Stomach smooth muscle (tissue), 2 donors: ENCODE measurements around the gene FAM114A1.
"Not testable (repeated sequence)": the region's sequence is repeated elsewhere in the genome, so short reads cannot be mapped to it uniquely, and the experiment has no call there.

Source experiments
- H3K27ac ChIP-seq: one replicate; pipeline ENCODE4 v1.7.0; 2013; ENCODE audit warnings: mild to moderate bottlenecking, low read length, inconsistent platforms
- H3K27me3 ChIP-seq, 2 donors: one replicate each; pipeline ENCODE4 v1.7.0; 2013; ENCODE audit warnings: low read length in 2 of 2; ENCODE audit not compliant: insufficient read depth in 2 of 2, control insufficient read depth in 1 of 2
- H3K36me3 ChIP-seq, 2 donors: one replicate each; pipeline ENCODE4 v1.7.0; 2013; ENCODE audit warnings: low read length in 2 of 2; ENCODE audit not compliant: control insufficient read depth in 2 of 2, insufficient read depth in 2 of 2
- H3K4me1 ChIP-seq: one replicate; pipeline ENCODE4 v1.7.0; 2013; ENCODE audit warnings: low read length; ENCODE audit not compliant: control insufficient read depth, insufficient read depth
- H3K4me3 ChIP-seq, 2 donors: one replicate each; pipeline ENCODE4 v1.7.0; 2013; ENCODE audit warnings: low read length in 2 of 2
- H3K9ac ChIP-seq, 2 donors: one replicate each; pipeline ENCODE4 v1.7.0; 2013; ENCODE audit warnings: low read length in 2 of 2, mild to moderate bottlenecking in 1 of 2
- H3K9me3 ChIP-seq, 2 donors: one replicate each; pipeline ENCODE4 v1.7.0; 2013; ENCODE audit warnings: low read length in 2 of 2; ENCODE audit not compliant: control insufficient read depth in 2 of 2
- donor health status: healthy.
- donor health status: Pancreatic carcinoma.

The FAM114A1 gene

DNA sequence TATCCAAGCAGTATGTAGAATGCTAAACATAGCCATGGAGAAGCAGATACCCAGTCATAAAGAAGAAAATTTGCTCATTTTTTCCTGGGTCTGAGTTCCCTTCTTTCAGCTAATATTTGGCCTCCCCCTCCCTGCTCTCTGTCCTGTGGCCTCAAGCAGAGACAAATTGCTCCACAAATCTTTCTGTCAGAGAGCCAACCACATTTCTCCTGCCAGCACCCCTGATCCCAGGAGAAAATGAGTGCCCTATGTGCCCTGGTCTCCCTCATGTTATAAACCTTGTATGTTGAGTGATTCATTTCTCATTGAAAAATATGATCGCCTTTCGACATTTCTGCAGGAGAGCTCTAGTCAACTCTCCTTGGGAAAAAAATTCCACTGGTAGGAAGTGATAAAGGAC is 82.6 kb downstream of the FAM114A1 start:
- Histone ChIP-seq H3K9me3 (no peaks in the 10 kb centered on the region), H3K27me3 (no peaks in the 10 kb centered on the region), H3K27ac (peak overlapping the region; percentile 79), H3K36me3 (peaks cover 0 to 2% of the 10 kb centered on the region in 2 donors), H3K4me3 (no peak overlapping the region), H3K4me1 (peaks cover 21% of the 10 kb centered on the region), H3K9ac (peak overlapping the region in 1 of 2 donors; percentile 60)

DNA sequence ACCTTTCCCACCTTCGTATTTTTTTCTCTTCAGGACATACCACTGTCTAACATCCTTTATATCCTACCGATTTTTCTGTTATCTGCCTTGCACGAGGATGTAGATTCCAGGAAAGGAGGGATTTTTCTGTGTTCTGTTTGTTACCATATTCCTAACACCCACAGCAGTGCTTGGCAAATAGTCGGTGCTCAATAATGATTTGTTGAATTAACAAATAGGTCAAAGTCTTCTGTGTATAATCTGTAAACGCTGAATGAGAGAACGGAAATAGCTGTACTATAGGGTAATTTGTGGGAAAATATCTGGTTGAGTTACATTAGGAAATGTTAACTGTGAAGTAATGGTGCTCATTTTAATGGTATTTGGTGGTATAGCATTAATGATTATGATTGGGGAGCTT is 83.1 kb downstream of the FAM114A1 start:
- Histone ChIP-seq H3K27ac (no peak overlapping the region), H3K4me1 (peaks cover 21% of the 10 kb centered on the region)

DNA sequence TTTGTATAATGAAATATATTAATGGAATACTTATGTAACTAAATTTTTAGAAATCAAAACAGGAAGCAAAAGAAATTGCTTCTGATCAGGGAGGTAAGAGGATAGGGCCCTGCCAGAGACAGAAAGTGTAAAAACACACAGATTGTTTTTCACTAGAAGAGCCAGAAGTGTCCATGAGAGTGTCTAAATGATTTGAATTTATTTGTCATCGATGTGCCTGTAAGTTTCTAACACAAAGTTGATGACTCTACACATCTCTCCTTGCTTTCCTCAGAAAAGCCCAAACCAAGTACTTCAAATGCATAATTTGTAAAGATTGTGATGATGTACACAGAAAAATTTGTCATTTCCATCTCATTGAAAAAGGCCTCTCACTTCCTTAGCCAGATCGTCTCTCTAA is 84.0 kb downstream of the FAM114A1 start:
- no peak overlapping the region for H3K4me3 ChIP-seq
- H3K9me3 ChIP-seq, result no peaks in the 10 kb centered on the region
- no peak overlapping the region for H3K9ac ChIP-seq
- no peaks in the 10 kb centered on the region for H3K36me3 ChIP-seq
- H3K4me1 ChIP-seq, result peaks cover 18% of the 10 kb centered on the region
- H3K27ac ChIP-seq, result no peak overlapping the region
- H3K27me3 ChIP-seq, result no peaks in the 10 kb centered on the region

More for the DNA sequence above, 83.1 kb downstream of the FAM114A1 start:
- Histone ChIP-seq H3K9me3 (no peaks in the 10 kb centered on the region), H3K36me3 (no peaks in the 10 kb centered on the region), H3K4me3 (no peak overlapping the region), H3K9ac (no peak overlapping the region), H3K27me3 (no peaks in the 10 kb centered on the region)

DNA sequence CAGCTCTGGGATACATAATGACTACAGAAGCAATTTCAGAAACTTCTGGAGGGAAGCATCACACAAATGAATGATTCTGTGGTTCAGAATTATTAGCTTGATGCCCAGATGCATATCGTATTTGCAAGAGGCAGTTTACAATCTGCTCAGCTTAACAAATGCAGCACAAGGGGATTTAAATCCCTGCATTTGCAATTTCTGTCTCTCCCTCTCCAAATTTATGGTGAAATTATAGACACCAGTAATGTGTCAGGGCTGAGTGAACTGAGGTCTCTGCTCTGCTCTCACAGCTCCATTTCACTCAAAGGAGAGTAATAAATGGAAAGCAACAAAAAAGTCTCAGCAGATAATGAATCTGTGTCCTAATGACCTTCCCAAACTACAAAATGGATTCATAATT is 84.4 kb downstream of the FAM114A1 start:
- Histone ChIP-seq H3K4me3 (no peak overlapping the region), H3K27ac (no peak overlapping the region), H3K36me3 (no peaks in the 10 kb centered on the region), H3K9me3 (no peaks in the 10 kb centered on the region), H3K9ac (no peak overlapping the region), H3K4me1 (peaks cover 16% of the 10 kb centered on the region), H3K27me3 (no peaks in the 10 kb centered on the region)

DNA sequence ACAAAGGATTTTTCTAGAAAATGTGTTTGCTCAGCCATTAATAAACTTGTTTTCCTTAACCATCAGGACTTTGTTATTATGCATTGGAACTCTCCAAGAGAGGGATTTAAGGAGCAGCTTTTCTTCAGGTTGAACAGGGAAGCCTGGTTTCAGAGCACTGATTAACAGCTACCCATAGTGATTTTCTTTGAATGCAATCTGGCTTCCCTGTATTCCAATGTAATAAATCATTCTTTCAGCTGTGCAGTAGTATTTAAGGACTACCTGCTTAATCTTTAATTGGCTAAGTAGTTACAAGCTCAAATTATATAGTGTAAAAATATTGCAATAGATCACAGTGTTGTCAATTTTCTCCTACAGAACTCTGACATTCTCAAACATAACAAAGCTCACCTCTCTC is 87.1 kb downstream of the FAM114A1 start:
- Histone ChIP-seq H3K27me3 (no peaks in the 10 kb centered on the region), H3K9me3 (no peaks in the 10 kb centered on the region), H3K27ac (no peak overlapping the region), H3K9ac (no peak overlapping the region), H3K4me3 (no peak overlapping the region), H3K36me3 (no peaks in the 10 kb centered on the region), H3K4me1 (peaks cover 9% of the 10 kb centered on the region)

DNA sequence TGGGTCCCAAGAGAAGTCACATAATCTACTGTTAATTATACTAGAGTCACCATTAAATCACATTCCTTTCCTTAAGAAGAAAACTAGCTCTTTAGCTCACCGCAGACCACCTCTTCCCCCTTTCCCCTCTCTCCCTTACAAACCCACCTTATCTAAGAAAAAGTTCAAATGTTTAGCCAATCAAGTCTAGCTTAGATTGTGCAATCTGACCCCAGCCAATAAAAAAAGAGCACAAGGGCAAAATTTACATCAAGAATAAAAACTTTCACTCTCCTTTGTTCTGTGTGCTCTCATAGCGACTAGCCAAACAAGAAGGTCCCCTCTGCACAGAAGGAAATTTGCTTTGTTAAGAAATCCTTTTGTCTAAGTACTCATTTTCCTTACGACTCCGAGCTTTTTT is 88.4 kb downstream of the FAM114A1 start:
- no peaks in the 10 kb centered on the region for H3K9me3 ChIP-seq
- peaks cover 4% of the 10 kb centered on the region for H3K4me1 ChIP-seq
- no peak overlapping the region for H3K9ac ChIP-seq
- no peaks in the 10 kb centered on the region for H3K36me3 ChIP-seq
- H3K27me3 ChIP-seq, result no peaks in the 10 kb centered on the region
- no peak overlapping the region for H3K27ac ChIP-seq
- no peak overlapping the region for H3K4me3 ChIP-seq

DNA sequence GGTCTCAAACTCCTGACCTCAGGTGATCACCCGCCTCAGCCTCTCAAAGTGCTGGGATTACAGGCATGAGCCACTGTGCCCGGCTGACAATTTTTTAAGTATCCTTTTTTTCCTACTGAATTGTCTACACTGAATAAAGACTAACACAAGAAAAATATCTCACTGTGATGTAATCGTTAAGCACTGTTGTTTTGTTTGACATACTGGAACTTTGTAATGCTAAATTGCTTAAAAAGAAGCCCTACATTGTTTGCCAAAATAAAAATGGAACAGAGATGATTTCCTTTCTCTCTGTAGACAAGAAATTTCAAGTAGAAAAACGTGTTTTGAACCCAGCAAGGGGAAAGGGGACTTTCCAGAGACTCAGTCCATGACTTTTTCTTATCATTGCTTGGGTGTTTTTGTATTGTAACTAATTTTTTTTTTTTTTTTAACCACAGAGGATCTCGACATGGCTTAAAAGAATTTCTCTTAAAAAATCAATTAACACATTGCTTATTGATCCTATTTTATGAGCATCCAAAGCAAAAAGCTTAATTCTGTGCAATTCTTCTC is 89.7 kb downstream of the FAM114A1 start:
- Histone ChIP-seq H3K27ac (no peak overlapping the region), H3K4me3 (no peak overlapping the region), H3K9me3 (no peaks in the 10 kb centered on the region)

DNA sequence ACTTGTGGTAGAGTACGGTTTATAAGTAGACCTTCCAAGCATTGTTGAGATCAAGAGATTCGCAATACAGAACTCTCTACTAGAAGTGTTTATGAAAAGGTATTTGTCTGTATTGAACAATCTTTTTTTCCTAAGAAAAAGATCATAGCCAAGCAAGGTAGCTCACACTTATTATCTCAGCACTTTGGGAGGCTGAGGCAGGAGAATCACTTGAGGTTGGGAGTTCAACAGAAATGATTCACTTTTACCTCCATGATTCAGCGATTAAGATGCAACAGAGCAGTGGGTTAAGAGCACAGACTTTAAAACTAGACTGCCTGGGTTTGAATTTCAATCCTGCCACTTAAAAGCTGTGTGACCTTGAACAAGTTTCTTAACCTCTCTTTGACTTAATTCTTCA is 90.3 kb downstream of the FAM114A1 start:
- Histone ChIP-seq H3K9ac (no peak overlapping the region), H3K9me3 (no peaks in the 10 kb centered on the region), H3K27me3 (no peaks in the 10 kb centered on the region), H3K36me3 (no peaks in the 10 kb centered on the region), H3K4me1 (peaks cover 4% of the 10 kb centered on the region), H3K27ac (no peak overlapping the region), H3K4me3 (no peak overlapping the region)

More for the DNA sequence above, 89.7 kb downstream of the FAM114A1 start:
- no peaks in the 10 kb centered on the region for H3K27me3 ChIP-seq
- no peak overlapping the region for H3K9ac ChIP-seq
- H3K4me1 ChIP-seq, result peaks cover 4% of the 10 kb centered on the region
- H3K36me3 ChIP-seq, result no peaks in the 10 kb centered on the region

DNA sequence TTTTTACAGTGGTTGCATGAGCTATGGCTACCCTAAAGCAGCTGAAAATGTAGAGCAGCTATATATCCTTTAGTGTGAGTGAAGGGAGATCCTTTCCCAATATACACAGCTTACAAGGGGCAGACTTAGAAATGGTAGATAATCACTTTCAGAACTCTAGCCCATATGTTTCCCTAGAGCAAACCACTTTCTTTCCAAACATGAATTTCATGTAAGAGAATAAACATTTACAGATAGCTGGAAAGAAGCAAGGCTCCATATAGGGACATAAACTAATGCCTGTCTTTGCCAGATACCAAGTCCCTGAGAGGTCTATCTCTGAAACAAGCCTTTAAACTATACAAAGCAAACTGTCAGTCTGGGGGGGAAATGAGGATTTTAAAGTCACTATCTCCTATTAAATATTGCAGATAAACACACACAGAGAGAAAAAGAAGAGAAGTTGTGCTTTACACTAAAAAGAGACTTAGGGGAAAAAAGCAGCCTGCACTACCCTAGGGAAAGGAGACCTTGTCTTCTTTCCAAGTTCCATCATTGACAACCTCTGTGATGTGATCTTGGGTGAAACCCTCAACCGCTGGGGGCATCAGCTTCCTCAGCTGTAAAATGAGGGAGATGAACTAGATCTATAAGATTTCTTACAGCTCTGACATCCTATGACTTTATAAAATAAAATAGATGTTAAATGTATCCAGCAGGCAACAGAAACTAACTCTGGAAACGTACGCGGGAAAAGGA is 91.0 kb downstream of the FAM114A1 start:
- peak overlapping the region in 1 of 2 donors; percentile 3 for H3K4me3 ChIP-seq
- H3K9ac ChIP-seq, result no peak overlapping the region
- H3K27ac ChIP-seq, result peak overlapping the region; percentile 37
- H3K9me3 ChIP-seq, result no peaks in the 10 kb centered on the region
- no peaks in the 10 kb centered on the region for H3K36me3 ChIP-seq
- no peaks in the 10 kb centered on the region for H3K27me3 ChIP-seq
- peaks cover 4% of the 10 kb centered on the region for H3K4me1 ChIP-seq

DNA sequence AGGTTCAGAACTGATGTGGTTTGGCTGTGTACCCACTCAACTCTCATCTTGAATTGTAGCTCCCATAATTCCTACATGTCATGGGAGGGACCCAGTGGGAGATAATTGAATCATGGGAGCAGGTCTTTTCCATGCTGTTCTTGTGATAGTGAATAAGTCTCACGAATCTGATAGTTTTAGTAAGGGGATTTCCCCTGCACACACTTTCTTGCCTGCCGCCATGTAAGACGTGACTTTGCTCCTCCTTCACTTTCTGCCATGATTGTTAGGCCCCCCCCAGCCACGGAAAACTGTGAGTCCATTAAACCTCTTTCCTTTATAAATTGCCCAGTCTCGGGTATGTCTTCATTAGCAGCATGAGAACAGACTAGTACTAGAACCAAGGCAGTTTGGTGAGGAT is 91.6 kb downstream of the FAM114A1 start:
- H3K36me3 ChIP-seq, H3K27ac ChIP-seq, H3K4me3 ChIP-seq, H3K9me3 ChIP-seq, H3K9ac ChIP-seq, H3K27me3 ChIP-seq, H3K4me1 ChIP-seq: not testable (repeated sequence)
